Left kidney (tissue), 1 donor: ENCODE data around the gene TFCP2. TPM values are rescaled to one million over a fixed set of nuclear protein-coding genes. Genes with fewer than 3 reads are reported as not detected.

ENCODE experiments used
- polyA plus RNA-seq: library from polyadenylated mRNA; unstranded; fragments of 120-200 nt; gene quantifications from one replicate; pipeline ENCODE4 v1.2.1, GENCODE V29; 2013; ENCODE audit not compliant: insufficient read length

The TFCP2 gene
- polyA plus RNA-seq, 1 donor, result 62.7 TPM

Other genes with a start within 250 kb of the TFCP2 start
- not detected for gene HIGD1C, start 220.6 kb downstream of the TFCP2 start, polyA plus RNA-seq
- 71.9 TPM for gene SLC11A2, start 146.8 kb downstream of the TFCP2 start, polyA plus RNA-seq
- 153 TPM for gene LETMD1, start 124.8 kb downstream of the TFCP2 start, polyA plus RNA-seq
- 45.0 TPM for gene CSRNP2, start 89.5 kb downstream of the TFCP2 start, polyA plus RNA-seq
- 8.8 TPM for gene POU6F1, start 44.9 kb upstream of the TFCP2 start, polyA plus RNA-seq
- gene DAZAP2, start 65.7 kb upstream of the TFCP2 start, polyA plus RNA-seq, result 271 TPM
- 21.7 TPM for gene SMAGP, start 97.3 kb upstream of the TFCP2 start, polyA plus RNA-seq
- gene BIN2, start 151.0 kb upstream of the TFCP2 start, polyA plus RNA-seq, result 3.2 TPM
- gene CELA1, start 173.5 kb upstream of the TFCP2 start, polyA plus RNA-seq, result not detected
- 6.3 TPM for gene GALNT6, start 218.3 kb upstream of the TFCP2 start, polyA plus RNA-seq